Liver (tissue), 9 donors: Measurements from ENCODE around the gene TECPR1. TPM values are rescaled to one million over a fixed set of nuclear protein-coding genes. Genes with fewer than 3 reads are reported as not detected.
A peak's percentile ranks its signal among the peaks of the same experiment; 100 is the strongest.

Experiments
- DNase-seq: peaks from one replicate; pipeline ENCODE4 v3.0.0-alpha.2; 2017; ENCODE audit warnings: low spot score
- H3K27ac ChIP-seq, 2 donors: one replicate each; pipeline ENCODE4 v1.7.0; 2013; ENCODE audit warnings: inconsistent platforms in 2 of 2, low read length in 2 of 2, control low read depth in 1 of 2, low read depth in 1 of 2, mild to moderate bottlenecking in 1 of 2
- H3K27me3 ChIP-seq, 4 donors: one replicate each; pipeline versions ENCODE4 v1.6.1 to v1.7.0; 2013; ENCODE audit warnings: low read length in 3 of 4, inconsistent platforms in 1 of 4, mild to moderate bottlenecking in 1 of 4, moderate library complexity in 1 of 4; ENCODE audit not compliant: control insufficient read depth in 4 of 4, insufficient read depth in 4 of 4
- H3K36me3 ChIP-seq, 4 donors: one replicate each; pipeline versions ENCODE4 v1.6.1 to v1.7.0; 2013; ENCODE audit warnings: low read length in 3 of 4, mild to moderate bottlenecking in 3 of 4, low read depth in 1 of 4, moderate library complexity in 1 of 4; ENCODE audit not compliant: control insufficient read depth in 4 of 4, insufficient read depth in 3 of 4
- H3K4me1 ChIP-seq, 4 donors: one replicate each; pipeline versions ENCODE4 v1.6.1 to v1.7.0; 2013; ENCODE audit warnings: low read length in 3 of 4, mild to moderate bottlenecking in 3 of 4, moderate library complexity in 1 of 4; ENCODE audit not compliant: control insufficient read depth in 4 of 4, insufficient read depth in 4 of 4
- H3K4me3 ChIP-seq, 3 donors: one replicate each; pipeline versions ENCODE4 v1.6.1 to v1.7.0; 2013; ENCODE audit warnings: low read length in 3 of 3, control low read depth in 1 of 3, low read depth in 1 of 3, mild to moderate bottlenecking in 1 of 3
- H3K9ac ChIP-seq, 2 donors: one replicate each; pipeline ENCODE4 v1.7.0; 2013; ENCODE audit warnings: low read length in 2 of 2, mild to moderate bottlenecking in 2 of 2, moderate library complexity in 2 of 2, control low read depth in 1 of 2, low read depth in 1 of 2
- H3K9me3 ChIP-seq, 4 donors: one replicate each; pipeline versions ENCODE4 v1.6.1 to v1.7.0; 2013; ENCODE audit warnings: low read length in 3 of 4; ENCODE audit not compliant: control insufficient read depth in 4 of 4
- EGR1 ChIP-seq, 2 donors: IDR thresholded peaks; 2 replicates each; pipeline ENCODE4 v1.6.1; 2016 to 2018; ENCODE audit warnings: antibody characterized with exemption in 2 of 2, low read depth in 2 of 2
- FOXA1 ChIP-seq: IDR thresholded peaks from 2 replicates; pipeline ENCODE4 v1.6.1; 2016; ENCODE audit warnings: antibody characterized with exemption
- FOXA2 ChIP-seq: IDR thresholded peaks from 2 replicates; pipeline ENCODE4 v1.6.1; 2016; ENCODE audit warnings: antibody characterized with exemption
- GABPA ChIP-seq, 2 donors: IDR thresholded peaks in 1 of 2; conservative IDR thresholded peaks in 1 of 2; 2 replicates each; pipeline ENCODE4 v1.6.1; 2016; ENCODE audit warnings: antibody characterized with exemption in 2 of 2, mild to moderate bottlenecking in 1 of 2, moderate library complexity in 1 of 2
- HNF4A ChIP-seq, 2 donors: conservative IDR thresholded peaks; 2 replicates each; pipeline ENCODE4 v1.6.1; 2016; ENCODE audit warnings: antibody characterized with exemption in 2 of 2, mild to moderate bottlenecking in 2 of 2
- JUND ChIP-seq, 2 donors: IDR thresholded peaks; 2 replicates each; pipeline ENCODE4 v1.6.1; 2016; ENCODE audit warnings: antibody characterized with exemption in 2 of 2
- NR2F2 ChIP-seq: IDR thresholded peaks from 2 replicates; pipeline ENCODE4 v1.6.1; 2016; ENCODE audit warnings: antibody characterized with exemption
- RXRA ChIP-seq, 2 donors: IDR thresholded peaks; 2 replicates each; pipeline ENCODE4 v1.6.1; 2017 to 2018; ENCODE audit warnings: antibody characterized with exemption in 2 of 2, mild to moderate bottlenecking in 1 of 2
- SP1 ChIP-seq: IDR thresholded peaks from 2 replicates; pipeline ENCODE4 v1.6.1; 2018; ENCODE audit warnings: antibody characterized with exemption, mild to moderate bottlenecking
- TAF1 ChIP-seq: conservative IDR thresholded peaks from 2 replicates; pipeline ENCODE4 v1.6.1; 2016; ENCODE audit warnings: antibody characterized with exemption, mild to moderate bottlenecking
- YY1 ChIP-seq: IDR thresholded peaks from 2 replicates; pipeline ENCODE4 v1.6.1; 2016; ENCODE audit warnings: antibody characterized with exemption, mild to moderate bottlenecking
- WGBS: extraction: QIAGEN DNeasy Blood & Tissue Kit; methylation state at CpG from one replicate; pipeline ENCODE4 v1.1.7; 2013; 5-methylcytosine and 5-hydroxymethylcytosine counted together
- polyA plus RNA-seq, 2 donors: library from polyadenylated mRNA; stranded (reverse) in 1 of 2; unstranded in 1 of 2; fragments of 200-250 nt in 1 of 2; fragments of >200 nt in 1 of 2; fragmentation: Nextera tagmentation in 1 of 2; extraction: Ambion mirVana in 1 of 2; gene quantifications; one replicate each; pipeline versions ENCODE4 v1.2.1 to v1.2.3, GENCODE V29; 2013 to 2015
- total RNA-seq, 2 donors: library from RNA; depleted of rRNA; stranded (reverse); fragments of >200 nt; gene quantifications; one replicate each; pipeline ENCODE4 v1.2.3, GENCODE V29; 2014
- TF ChIP-seq, protein P1 (sequence below): IDR thresholded peaks from 2 replicates; pipeline ENCODE4 v1.6.1; 2016; ENCODE audit warnings: antibody characterized with exemption, mild to moderate bottlenecking
- TF ChIP-seq, protein P2 (sequence below): IDR thresholded peaks from 2 replicates; pipeline ENCODE4 v1.6.1; 2016; ENCODE audit warnings: antibody characterized with exemption
- TF ChIP-seq, protein P3 (sequence below): IDR thresholded peaks from 2 replicates; pipeline ENCODE4 v1.6.1; 2016; ENCODE audit warnings: antibody characterized with exemption
- donor health status: healthy.
- donor health status: healthy.
- donor health status: healthy.
- donor health status: healthy.
- donor health status: healthy.

The TECPR1 gene
- total and polyA plus RNA-seq, 4 donors = 3.3 to 16.3 (median 7.8) TPM

DNA sequence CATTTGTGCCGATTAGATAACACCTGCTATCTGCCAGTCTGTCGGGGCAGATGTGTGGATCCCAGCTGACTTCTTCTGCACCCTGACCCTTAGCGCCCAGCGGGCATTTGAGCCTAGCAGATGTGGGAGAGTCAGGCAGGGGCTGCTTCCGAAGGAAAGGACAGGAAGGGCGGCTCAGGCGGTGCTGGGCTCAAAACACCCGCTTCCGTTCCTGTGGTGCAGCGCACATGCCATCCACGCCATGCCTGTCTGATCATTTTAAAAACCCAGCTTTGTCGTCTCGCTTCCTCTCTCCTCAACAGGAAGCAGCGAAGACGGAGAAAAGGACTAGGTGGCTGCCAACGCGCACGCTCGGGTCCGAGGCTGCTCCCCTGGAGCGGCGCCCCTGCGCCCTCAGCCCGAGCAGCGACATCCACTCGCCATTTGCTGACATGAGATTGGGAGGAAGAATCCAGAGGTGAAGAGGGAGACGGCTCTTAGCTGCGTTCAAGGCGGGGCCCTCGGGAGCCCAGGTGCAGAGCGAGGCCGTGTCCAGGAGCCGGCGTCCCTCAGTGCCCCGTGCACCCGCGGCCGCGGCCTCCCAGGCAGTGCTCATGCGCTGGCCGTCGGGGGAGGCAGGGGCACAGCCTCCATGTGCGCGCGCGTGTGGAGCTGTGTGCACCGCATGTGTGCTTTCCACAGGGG, 46.7 kb downstream of the TECPR1 start:
- TF ChIP-seq EGR1 (IDR thresholded peaks at IDR 0.05; ENCODE audit: low read depth in 2 of 2) = no peak
- TF ChIP-seq YY1 = no peak
- TF ChIP-seq RXRA (IDR thresholded peaks at IDR 0.05) = no peak
- TF ChIP-seq HNF4A (conservative IDR thresholded peaks at IDR 0.05) = no peak
- TF ChIP-seq, protein P1, sequence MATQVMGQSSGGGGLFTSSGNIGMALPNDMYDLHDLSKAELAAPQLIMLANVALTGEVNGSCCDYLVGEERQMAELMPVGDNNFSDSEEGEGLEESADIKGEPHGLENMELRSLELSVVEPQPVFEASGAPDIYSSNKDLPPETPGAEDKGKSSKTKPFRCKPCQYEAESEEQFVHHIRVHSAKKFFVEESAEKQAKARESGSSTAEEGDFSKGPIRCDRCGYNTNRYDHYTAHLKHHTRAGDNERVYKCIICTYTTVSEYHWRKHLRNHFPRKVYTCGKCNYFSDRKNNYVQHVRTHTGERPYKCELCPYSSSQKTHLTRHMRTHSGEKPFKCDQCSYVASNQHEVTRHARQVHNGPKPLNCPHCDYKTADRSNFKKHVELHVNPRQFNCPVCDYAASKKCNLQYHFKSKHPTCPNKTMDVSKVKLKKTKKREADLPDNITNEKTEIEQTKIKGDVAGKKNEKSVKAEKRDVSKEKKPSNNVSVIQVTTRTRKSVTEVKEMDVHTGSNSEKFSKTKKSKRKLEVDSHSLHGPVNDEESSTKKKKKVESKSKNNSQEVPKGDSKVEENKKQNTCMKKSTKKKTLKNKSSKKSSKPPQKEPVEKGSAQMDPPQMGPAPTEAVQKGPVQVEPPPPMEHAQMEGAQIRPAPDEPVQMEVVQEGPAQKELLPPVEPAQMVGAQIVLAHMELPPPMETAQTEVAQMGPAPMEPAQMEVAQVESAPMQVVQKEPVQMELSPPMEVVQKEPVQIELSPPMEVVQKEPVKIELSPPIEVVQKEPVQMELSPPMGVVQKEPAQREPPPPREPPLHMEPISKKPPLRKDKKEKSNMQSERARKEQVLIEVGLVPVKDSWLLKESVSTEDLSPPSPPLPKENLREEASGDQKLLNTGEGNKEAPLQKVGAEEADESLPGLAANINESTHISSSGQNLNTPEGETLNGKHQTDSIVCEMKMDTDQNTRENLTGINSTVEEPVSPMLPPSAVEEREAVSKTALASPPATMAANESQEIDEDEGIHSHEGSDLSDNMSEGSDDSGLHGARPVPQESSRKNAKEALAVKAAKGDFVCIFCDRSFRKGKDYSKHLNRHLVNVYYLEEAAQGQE = no peak
- TF ChIP-seq NR2F2 = no peak
- no peak for TF ChIP-seq TAF1
- TF ChIP-seq FOXA2 = no peak
- TF ChIP-seq, protein P2, sequence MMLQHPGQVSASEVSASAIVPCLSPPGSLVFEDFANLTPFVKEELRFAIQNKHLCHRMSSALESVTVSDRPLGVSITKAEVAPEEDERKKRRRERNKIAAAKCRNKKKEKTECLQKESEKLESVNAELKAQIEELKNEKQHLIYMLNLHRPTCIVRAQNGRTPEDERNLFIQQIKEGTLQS = no peak
- no peak for TF ChIP-seq GABPA (IDR thresholded peaks at IDR 0.05 in 1 of 2, conservative IDR thresholded peaks at IDR 0.05 in 1 of 2)
- TF ChIP-seq, protein P3, sequence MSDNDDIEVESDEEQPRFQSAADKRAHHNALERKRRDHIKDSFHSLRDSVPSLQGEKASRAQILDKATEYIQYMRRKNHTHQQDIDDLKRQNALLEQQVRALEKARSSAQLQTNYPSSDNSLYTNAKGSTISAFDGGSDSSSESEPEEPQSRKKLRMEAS = no peak
- TF ChIP-seq FOXA1 = no peak
- H3K9me3 ChIP-seq = no peaks in the 10 kb centered on the region
- H3K27ac ChIP-seq = no peak overlapping the region
- no peaks in the 10 kb centered on the region for H3K27me3 ChIP-seq
- peaks cover 5 to 27% (median 11%) of the 10 kb centered on the region in 4 donors for H3K36me3 ChIP-seq
- no peak overlapping the region for H3K4me3 ChIP-seq
- DNase-seq = peak; percentile 25
- WGBS = 97% methylated on average over 47 of the region's 47 CpGs
- H3K4me1 ChIP-seq = no peaks in the 10 kb centered on the region
- H3K9ac ChIP-seq = no peak overlapping the region

GRCh38 chr7:98204670-98205069, 47.4 kb downstream of the TECPR1 start:
- Histone ChIP-seq H3K9ac (no peak overlapping the region), H3K9me3 (no peaks in the 10 kb centered on the region), H3K4me3 (no peak overlapping the region), H3K27ac (no peak overlapping the region), H3K36me3 (peaks cover 5 to 27% (median 11%) of the 10 kb centered on the region in 4 donors), H3K27me3 (no peaks in the 10 kb centered on the region), H3K4me1 (no peaks in the 10 kb centered on the region)
- DNase-seq = peak; percentile 9
- 93% methylated on average over 11 of the region's 11 CpGs for WGBS
- TF ChIP-seq FOXA1 (no peak), EGR1 (IDR thresholded peaks at IDR 0.05; ENCODE audit: low read depth in 2 of 2) (no peak), SP1 (no peak), NR2F2 (no peak)

GRCh38 chr7:98203964-98204605, 47.9 kb downstream of the TECPR1 start:
- Histone ChIP-seq H3K9ac (no peak overlapping the region), H3K4me3 (no peak overlapping the region), H3K9me3 (no peaks in the 10 kb centered on the region), H3K36me3 (peaks cover 5 to 27% (median 11%) of the 10 kb centered on the region in 4 donors), H3K27ac (no peak overlapping the region), H3K27me3 (no peaks in the 10 kb centered on the region), H3K4me1 (no peaks in the 10 kb centered on the region)
- DNase-seq = no peak
- TF ChIP-seq FOXA2 = no peak
- no peak for TF ChIP-seq EGR1 (IDR thresholded peaks at IDR 0.05; ENCODE audit: low read depth in 2 of 2)
- no peak for TF ChIP-seq GABPA (IDR thresholded peaks at IDR 0.05 in 1 of 2, conservative IDR thresholded peaks at IDR 0.05 in 1 of 2)
- TF ChIP-seq JUND (IDR thresholded peaks at IDR 0.05) = no peak
- TF ChIP-seq TAF1 = no peak
- 97% methylated on average over 18 of the region's 18 CpGs for WGBS
